ENCODE results near the gene MGAT5B. TPM values are rescaled to one million over a fixed set of nuclear protein-coding genes. Genes with fewer than 3 reads are reported as not detected.

Gene MGAT5B
- total and polyA plus RNA-seq, 2 of the 13 experiments (the other 11 are each of a cell fraction or from before 2014, with no cell fraction given): 0.07 to 0.13 TPM

DNA sequence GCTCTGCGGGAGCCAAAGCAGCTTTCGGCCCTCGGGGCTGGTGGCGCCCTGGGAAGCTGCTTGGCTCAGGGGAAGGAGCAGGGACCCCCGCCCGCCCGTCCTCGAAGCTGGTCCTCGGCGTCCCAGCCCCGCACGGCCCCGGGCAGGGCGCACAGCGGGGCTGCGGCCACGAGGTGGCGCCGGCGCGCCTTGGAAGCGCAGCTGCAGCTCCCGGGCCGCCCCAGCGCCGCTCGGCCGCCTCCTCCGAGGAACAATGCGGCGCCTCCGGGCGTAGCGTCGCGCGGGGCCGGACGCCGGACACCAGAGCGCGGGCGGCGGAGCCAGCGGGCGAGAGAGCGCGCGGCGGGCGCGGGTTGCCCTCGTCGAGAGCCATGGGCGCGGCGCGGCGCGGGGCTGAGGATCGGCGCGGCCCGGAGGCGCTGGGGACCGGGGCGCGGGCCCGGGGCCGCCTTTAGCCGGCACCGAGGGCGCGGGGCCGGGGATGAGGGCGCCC, at the start of gene MGAT5B (continued):
- TF ChIP-seq, protein P1, sequence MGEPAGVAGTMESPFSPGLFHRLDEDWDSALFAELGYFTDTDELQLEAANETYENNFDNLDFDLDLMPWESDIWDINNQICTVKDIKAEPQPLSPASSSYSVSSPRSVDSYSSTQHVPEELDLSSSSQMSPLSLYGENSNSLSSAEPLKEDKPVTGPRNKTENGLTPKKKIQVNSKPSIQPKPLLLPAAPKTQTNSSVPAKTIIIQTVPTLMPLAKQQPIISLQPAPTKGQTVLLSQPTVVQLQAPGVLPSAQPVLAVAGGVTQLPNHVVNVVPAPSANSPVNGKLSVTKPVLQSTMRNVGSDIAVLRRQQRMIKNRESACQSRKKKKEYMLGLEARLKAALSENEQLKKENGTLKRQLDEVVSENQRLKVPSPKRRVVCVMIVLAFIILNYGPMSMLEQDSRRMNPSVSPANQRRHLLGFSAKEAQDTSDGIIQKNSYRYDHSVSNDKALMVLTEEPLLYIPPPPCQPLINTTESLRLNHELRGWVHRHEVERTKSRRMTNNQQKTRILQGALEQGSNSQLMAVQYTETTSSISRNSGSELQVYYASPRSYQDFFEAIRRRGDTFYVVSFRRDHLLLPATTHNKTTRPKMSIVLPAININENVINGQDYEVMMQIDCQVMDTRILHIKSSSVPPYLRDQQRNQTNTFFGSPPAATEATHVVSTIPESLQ (CRISPR knock-in tag; conservative IDR thresholded peaks at IDR 0.05): no peak
- TF ChIP-seq ZNF235 (CRISPR knock-in tag; IDR thresholded peaks at IDR 0.05; ENCODE audit: borderline replicate concordance) (no peak), BRD4 (CRISPR knock-in tag; IDR thresholded peaks at IDR 0.05) (no peak), TMF1 (CRISPR knock-in tag; IDR thresholded peaks at IDR 0.05; ENCODE audit: low read depth) (peak; percentile 64; the same call in 1 of the 2 replicates), ZNF891 (CRISPR knock-in tag; IDR thresholded peaks at IDR 0.05) (0 out of 2 replicates have a peak, but pooled peaks have one; percentile 5), TBX2 (CRISPR knock-in tag; IDR thresholded peaks at IDR 0.05; ENCODE audit: borderline replicate concordance) (no peak), ZNF619 (CRISPR knock-in tag; IDR thresholded peaks at IDR 0.05) (no peak), KLF15 (CRISPR knock-in tag; IDR thresholded peaks at IDR 0.05; ENCODE audit: borderline replicate concordance) (no peak), STAG1 (CRISPR knock-in tag; IDR thresholded peaks at IDR 0.05) (peak; percentile 92), ZNF263 (CRISPR knock-in tag; IDR thresholded peaks at IDR 0.05) (no peak), ZNF431 (CRISPR knock-in tag; IDR thresholded peaks at IDR 0.05; ENCODE audit: borderline replicate concordance, low read depth) (no peak), ZNF468 (CRISPR knock-in tag; IDR thresholded peaks at IDR 0.05) (no peak), ZNF12 (CRISPR knock-in tag; IDR thresholded peaks at IDR 0.05) (no peak), ZNF768 (CRISPR knock-in tag; IDR thresholded peaks at IDR 0.05) (peak; percentile 23; the same call in 1 of the 2 replicates), SAFB2 (CRISPR knock-in tag; IDR thresholded peaks at IDR 0.05; ENCODE audit: borderline replicate concordance, low read depth) (peak; percentile 57; the same call in 1 of the 2 replicates), SMAD1 (CRISPR knock-in tag; IDR thresholded peaks at IDR 0.05; ENCODE audit: borderline replicate concordance, low read depth) (no peak), JARID2 (CRISPR knock-in tag; IDR thresholded peaks at IDR 0.05; ENCODE audit: insufficient replicate concordance) (no peak), ZFP90 (CRISPR knock-in tag; IDR thresholded peaks at IDR 0.05; ENCODE audit: borderline replicate concordance) (no peak), ZNF230 (CRISPR knock-in tag; IDR thresholded peaks at IDR 0.05) (no peak), GTF2F1 (IDR thresholded peaks at IDR 0.05; ENCODE audit: low read length) (no peak)
- TF ChIP-seq, protein P2, sequence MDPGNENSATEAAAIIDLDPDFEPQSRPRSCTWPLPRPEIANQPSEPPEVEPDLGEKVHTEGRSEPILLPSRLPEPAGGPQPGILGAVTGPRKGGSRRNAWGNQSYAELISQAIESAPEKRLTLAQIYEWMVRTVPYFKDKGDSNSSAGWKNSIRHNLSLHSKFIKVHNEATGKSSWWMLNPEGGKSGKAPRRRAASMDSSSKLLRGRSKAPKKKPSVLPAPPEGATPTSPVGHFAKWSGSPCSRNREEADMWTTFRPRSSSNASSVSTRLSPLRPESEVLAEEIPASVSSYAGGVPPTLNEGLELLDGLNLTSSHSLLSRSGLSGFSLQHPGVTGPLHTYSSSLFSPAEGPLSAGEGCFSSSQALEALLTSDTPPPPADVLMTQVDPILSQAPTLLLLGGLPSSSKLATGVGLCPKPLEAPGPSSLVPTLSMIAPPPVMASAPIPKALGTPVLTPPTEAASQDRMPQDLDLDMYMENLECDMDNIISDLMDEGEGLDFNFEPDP (CRISPR knock-in tag; conservative IDR thresholded peaks at IDR 0.05): no peak
- TF ChIP-seq, protein P3, sequence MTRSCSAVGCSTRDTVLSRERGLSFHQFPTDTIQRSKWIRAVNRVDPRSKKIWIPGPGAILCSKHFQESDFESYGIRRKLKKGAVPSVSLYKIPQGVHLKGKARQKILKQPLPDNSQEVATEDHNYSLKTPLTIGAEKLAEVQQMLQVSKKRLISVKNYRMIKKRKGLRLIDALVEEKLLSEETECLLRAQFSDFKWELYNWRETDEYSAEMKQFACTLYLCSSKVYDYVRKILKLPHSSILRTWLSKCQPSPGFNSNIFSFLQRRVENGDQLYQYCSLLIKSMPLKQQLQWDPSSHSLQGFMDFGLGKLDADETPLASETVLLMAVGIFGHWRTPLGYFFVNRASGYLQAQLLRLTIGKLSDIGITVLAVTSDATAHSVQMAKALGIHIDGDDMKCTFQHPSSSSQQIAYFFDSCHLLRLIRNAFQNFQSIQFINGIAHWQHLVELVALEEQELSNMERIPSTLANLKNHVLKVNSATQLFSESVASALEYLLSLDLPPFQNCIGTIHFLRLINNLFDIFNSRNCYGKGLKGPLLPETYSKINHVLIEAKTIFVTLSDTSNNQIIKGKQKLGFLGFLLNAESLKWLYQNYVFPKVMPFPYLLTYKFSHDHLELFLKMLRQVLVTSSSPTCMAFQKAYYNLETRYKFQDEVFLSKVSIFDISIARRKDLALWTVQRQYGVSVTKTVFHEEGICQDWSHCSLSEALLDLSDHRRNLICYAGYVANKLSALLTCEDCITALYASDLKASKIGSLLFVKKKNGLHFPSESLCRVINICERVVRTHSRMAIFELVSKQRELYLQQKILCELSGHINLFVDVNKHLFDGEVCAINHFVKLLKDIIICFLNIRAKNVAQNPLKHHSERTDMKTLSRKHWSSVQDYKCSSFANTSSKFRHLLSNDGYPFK (CRISPR knock-in tag; IDR thresholded peaks at IDR 0.05; ENCODE audit: borderline replicate concordance): no peak
- TF ChIP-seq, protein P4, sequence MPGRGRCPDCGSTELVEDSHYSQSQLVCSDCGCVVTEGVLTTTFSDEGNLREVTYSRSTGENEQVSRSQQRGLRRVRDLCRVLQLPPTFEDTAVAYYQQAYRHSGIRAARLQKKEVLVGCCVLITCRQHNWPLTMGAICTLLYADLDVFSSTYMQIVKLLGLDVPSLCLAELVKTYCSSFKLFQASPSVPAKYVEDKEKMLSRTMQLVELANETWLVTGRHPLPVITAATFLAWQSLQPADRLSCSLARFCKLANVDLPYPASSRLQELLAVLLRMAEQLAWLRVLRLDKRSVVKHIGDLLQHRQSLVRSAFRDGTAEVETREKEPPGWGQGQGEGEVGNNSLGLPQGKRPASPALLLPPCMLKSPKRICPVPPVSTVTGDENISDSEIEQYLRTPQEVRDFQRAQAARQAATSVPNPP (CRISPR knock-in tag; IDR thresholded peaks at IDR 0.05): no peak

Measured in HepG2 (cell line).